GM23248 (cell line): ENCODE data around the gene THAP3. TPM values are rescaled to one million over a fixed set of nuclear protein-coding genes. Genes with fewer than 3 reads are reported as not detected.
A peak's percentile ranks its signal among the peaks of the same experiment; 100 is the strongest.

ENCODE experiments used
- DNase-seq: peaks from one replicate; pipeline ENCODE4 v3.0.0-alpha.2; 2015
- H2AFZ ChIP-seq: fragments of 200-600 bp; sonication (generic); 2 replicates; pipeline ENCODE4 v1.6.1; 2016; ENCODE audit warnings: antibody characterized with exemption
- H3F3A ChIP-seq: fragments of 200-600 bp; sonication (generic); 2 replicates; pipeline ENCODE4 v1.6.1; 2016; ENCODE audit warnings: mild to moderate bottlenecking, antibody characterized with exemption, mixed run types; ENCODE audit not compliant: insufficient read depth
- H3K27ac ChIP-seq: fragments of 200-600 bp; sonication (generic); 2 replicates; pipeline ENCODE4 v1.5.1; 2016; ENCODE audit warnings: mild to moderate bottlenecking
- H3K27me3 ChIP-seq: fragments of 200-600 bp; sonication (generic); replicated peaks from 2 replicates; pipeline ENCODE4 v1.6.1; 2016; ENCODE audit warnings: mild to moderate bottlenecking; ENCODE audit not compliant: insufficient read depth
- H3K36me3 ChIP-seq: fragments of 200-600 bp; sonication (generic); 2 replicates; pipeline ENCODE4 v1.6.1; 2016; ENCODE audit warnings: low read depth, mild to moderate bottlenecking
- H3K4me1 ChIP-seq: fragments of 200-600 bp; sonication (generic); 2 replicates; pipeline ENCODE4 v1.6.1; 2016; ENCODE audit warnings: mild to moderate bottlenecking; ENCODE audit not compliant: insufficient read depth
- H3K4me2 ChIP-seq: fragments of 200-600 bp; sonication (generic); one replicate; pipeline ENCODE4 v1.6.1; 2016; ENCODE audit warnings: mild to moderate bottlenecking; ENCODE audit not compliant: unreplicated experiment
- H3K4me3 ChIP-seq: fragments of 200-600 bp; sonication (generic); 2 replicates; pipeline ENCODE4 v1.5.1; 2016; ENCODE audit warnings: mild to moderate bottlenecking
- H3K79me2 ChIP-seq: fragments of 200-600 bp; sonication (generic); 2 replicates; pipeline ENCODE4 v1.6.1; 2016; ENCODE audit warnings: mild to moderate bottlenecking; ENCODE audit not compliant: insufficient read depth
- H3K9ac ChIP-seq: fragments of 200-600 bp; sonication (generic); 2 replicates; pipeline ENCODE4 v1.6.1; 2016; ENCODE audit warnings: mild to moderate bottlenecking
- H3K9me2 ChIP-seq: fragments of 200-600 bp; sonication (generic); 2 replicates; pipeline ENCODE4 v1.6.1; 2016; ENCODE audit warnings: mixed run types, mild to moderate bottlenecking, moderate library complexity; ENCODE audit not compliant: insufficient read depth
- H3K9me3 ChIP-seq: fragments of 200-600 bp; sonication (generic); one replicate; pipeline ENCODE4 v1.6.1; 2017; ENCODE audit warnings: low read depth
- H4K20me1 ChIP-seq: fragments of 200-600 bp; sonication (generic); 2 replicates; pipeline ENCODE4 v1.6.0; 2016; ENCODE audit not compliant: insufficient read depth
- EZH2 ChIP-seq: fragments of 200-600 bp; sonication (generic); IDR thresholded peaks from 2 replicates; pipeline ENCODE4 v1.6.1; 2018; ENCODE audit warnings: antibody characterized with exemption, mild to moderate bottlenecking; ENCODE audit not compliant: insufficient read depth, poor library complexity, severe bottlenecking
- EZH2phosphoT487 ChIP-seq: fragments of 200-600 bp; sonication (generic); IDR thresholded peaks from 2 replicates; pipeline ENCODE4 v1.6.1; 2018; ENCODE audit warnings: antibody characterized with exemption, moderate library complexity, mild to moderate bottlenecking, low read depth; ENCODE audit not compliant: insufficient read depth
- WGBS, 2 experiments: methylation state at CpG; one replicate each; pipeline ENCODE4 v1.1.6; 2015 to 2017; ENCODE audit warnings: low lambda C conversion rate in 2 of 2, low coverage in 1 of 2; ENCODE audit errors: missing lambda C conversion rate in 2 of 2; 5-methylcytosine and 5-hydroxymethylcytosine counted together
- in situ Hi-C: fragments of 300-500 bp; cut with MboI; formaldehyde crosslinking; loops from 2 replicates; pipeline ENCODE4 v1.15.0; 2020
- polyA plus RNA-seq: library from polyadenylated mRNA; unstranded; fragments of >200 nt; fragmentation: Nextera tagmentation; extraction: Ambion mirVana; gene quantifications from 2 replicates; pipeline ENCODE4 v1.2.1, GENCODE V29; 2016
- total RNA-seq: library from RNA; depleted of rRNA; stranded (reverse); fragments of >200 nt; shearing (Covaris generic); gene quantifications from 2 replicates; pipeline ENCODE4 v1.2.3, GENCODE V29; 2014

The THAP3 gene
- total and polyA plus RNA-seq, 2 experiments from 2014 or later, result 14.5 to 19.0 TPM

- peak; percentile 89 for DNase-seq
- Histone ChIP-seq H3K36me3 (no peaks in the 10 kb centered on the region), H3K9ac (peak overlapping the region; percentile 97), H3K27ac (peak overlapping the region; percentile 99), H3K79me2 (peaks cover 59% of the 10 kb centered on the region), H3K9me2 (no peaks in the 10 kb centered on the region), H3K9me3 (no peaks in the 10 kb centered on the region), H2AFZ (peak overlapping the region; percentile 82), H3K4me2 (peak overlapping the region; percentile 95), H3K4me3 (peak overlapping the region; percentile 87), H3F3A (peaks cover 35% of the 10 kb centered on the region), H4K20me1 (no peaks in the 10 kb centered on the region; the same call in 1 of the 2 replicates), H3K27me3 (no peaks in the 10 kb centered on the region), H3K4me1 (peaks cover 25% of the 10 kb centered on the region)
- TF ChIP-seq EZH2, result no peak
- TF ChIP-seq EZH2phosphoT487, result no peak
- WGBS, 2 experiments, result 4% methylated on average over 19 of the region's 19 CpGs
- in situ Hi-C loops, result no loop called here
These were observed 20.6 kb upstream of the THAP3 start for GRCh38 chr1:6603915-6604558.

DNA sequence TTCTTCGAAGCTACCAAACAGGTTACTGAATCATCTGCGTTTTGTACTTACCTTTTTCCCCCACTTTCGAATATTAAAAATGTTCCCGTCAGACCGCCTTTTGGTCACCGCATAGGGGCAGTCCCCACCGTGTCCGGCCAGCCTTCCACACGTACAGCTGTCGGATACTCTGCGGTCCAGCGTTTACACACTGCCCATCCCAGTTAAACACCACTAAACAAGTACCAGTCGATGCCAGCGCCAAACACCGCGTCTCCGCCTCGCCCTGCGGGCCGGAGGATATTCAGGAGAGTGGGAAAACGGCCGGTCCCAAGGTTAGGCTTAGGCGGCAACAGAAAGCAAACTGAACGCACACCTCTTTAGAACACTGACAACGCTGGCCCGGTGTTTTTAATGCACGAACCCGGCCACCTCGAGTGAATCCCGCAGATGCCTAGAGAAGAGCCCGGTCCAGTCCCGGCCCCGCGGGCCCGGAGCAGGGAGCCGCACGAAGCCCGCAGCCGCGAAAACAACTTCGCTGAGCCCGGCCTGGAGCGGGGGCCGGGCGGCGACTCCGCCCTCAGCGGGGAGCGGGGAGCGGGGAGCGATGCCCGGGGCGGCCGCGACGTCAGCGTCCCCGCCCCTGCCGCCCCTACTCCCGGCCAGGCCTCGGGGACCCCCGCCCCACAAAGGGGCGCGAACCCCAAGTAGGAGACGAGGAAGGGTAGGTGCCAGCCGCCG lies 11.9 kb upstream of the THAP3 start:
- Histone ChIP-seq H2AFZ (peak overlapping the region; percentile 82), H3K9ac (peak overlapping the region; percentile 86), H3F3A (peaks cover 12% of the 10 kb centered on the region; the same call in 1 of the 2 replicates), H3K27me3 (no peaks in the 10 kb centered on the region), H3K27ac (peak overlapping the region; percentile 89), H3K9me3 (no peaks in the 10 kb centered on the region), H4K20me1 (no peaks in the 10 kb centered on the region), H3K79me2 (peaks cover 69% of the 10 kb centered on the region), H3K4me2 (peak overlapping the region; percentile 87), H3K4me3 (peak overlapping the region; percentile 91), H3K9me2 (no peaks in the 10 kb centered on the region), H3K4me1 (peaks cover 13% of the 10 kb centered on the region; the same call in 1 of the 2 replicates), H3K36me3 (no peaks in the 10 kb centered on the region)
- 1% methylated on average over 42 to 67 of the region's 67 CpGs for WGBS, 2 experiments
- TF ChIP-seq EZH2 (no peak), EZH2phosphoT487 (no peak)
- in situ Hi-C loops, result no loop called here
- DNase-seq, result peak; percentile 83

DNA sequence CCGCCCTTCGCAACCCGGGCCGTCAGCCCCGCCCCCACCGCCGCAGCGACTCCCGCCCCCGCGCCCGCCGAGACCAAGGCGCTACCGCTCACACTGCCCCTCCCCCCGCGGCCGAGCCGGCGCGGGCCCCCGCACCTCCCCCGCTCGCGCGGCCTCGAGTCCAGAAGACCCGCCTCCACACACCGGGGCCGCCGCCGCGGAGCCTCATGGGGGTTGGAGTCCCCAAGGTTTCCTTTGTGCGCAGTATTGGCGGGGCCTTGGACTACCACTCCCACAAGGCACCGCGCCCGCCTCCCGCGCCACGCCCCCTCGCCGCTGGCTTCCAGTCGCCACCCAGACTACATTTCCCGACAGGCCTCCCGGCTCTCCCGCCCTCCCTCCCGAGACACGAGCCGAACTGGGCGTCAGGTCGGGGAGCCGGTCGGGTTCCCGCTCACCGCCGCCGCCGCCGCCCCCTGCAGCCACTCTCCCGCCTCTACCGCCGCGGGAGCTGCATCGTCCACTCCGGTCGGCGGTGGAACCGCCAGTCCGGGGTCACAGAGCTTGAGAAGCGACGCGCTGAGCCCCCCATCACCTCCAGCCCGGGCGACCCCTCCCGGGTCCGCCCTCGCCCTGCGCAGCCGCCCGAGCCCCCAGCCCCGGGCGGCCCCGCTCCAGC lies 11.2 kb upstream of the THAP3 start, which contains the start of gene PHF13:
PHF13 (plus strand) TSS at position 371 of the 658 bp plus-strand sequence. CDS start 336 bp downstream, outside the sequence.
- TF ChIP-seq EZH2phosphoT487, result no peak
- TF ChIP-seq EZH2, result no peak

More for the DNA sequence above, 11.2 kb upstream of the THAP3 start, which contains the start of gene PHF13:
- H3K27ac ChIP-seq, result peak within 1 kb of the TSS; percentile 89
- no peaks in the 10 kb centered on the region for H3K36me3 ChIP-seq
- peaks cover 71% of the 10 kb centered on the region for H3K79me2 ChIP-seq
- H3K4me1 ChIP-seq, result peaks cover 13% of the 10 kb centered on the region; the same call in 1 of the 2 replicates
- peak within 1 kb of the TSS; percentile 91 for H3K4me3 ChIP-seq
- peaks cover 12% of the 10 kb centered on the region; the same call in 1 of the 2 replicates for H3F3A ChIP-seq
- H3K9me2 ChIP-seq, result no peaks in the 10 kb centered on the region
- in situ Hi-C loops, result no loop called here
- H3K27me3 ChIP-seq, result no peaks in the 10 kb centered on the region
- peak within 1 kb of the TSS; percentile 86 for H3K9ac ChIP-seq
- H3K9me3 ChIP-seq, result no peaks in the 10 kb centered on the region
- peak; percentile 99 for DNase-seq
- H2AFZ ChIP-seq, result peak within 1 kb of the TSS; percentile 82
- H4K20me1 ChIP-seq, result no peaks in the 10 kb centered on the region
- H3K4me2 ChIP-seq, result peak within 1 kb of the TSS; percentile 87
- WGBS, 2 experiments, result 1 to 2% methylated on average over 28 to 68 of the region's 84 CpGs
